Tibial nerve (tissue), 3 donors: ENCODE measurements around the gene MLLT11.

Experiments
- CTCF ChIP-seq, 5 experiments: fragments of 200-600 bp in 3 of 5; fragments of 450-650 bp in 2 of 5; sonication (generic) in 3 of 5; IDR thresholded peaks; one replicate each; pipeline ENCODE4 v1.5.1; 2016 to 2019; ENCODE audit warnings: antibody characterized with exemption in 5 of 5, mild to moderate bottlenecking in 3 of 5, moderate library complexity in 2 of 5
- POLR2A ChIP-seq, 2 donors: fragments of 450-650 bp; IDR thresholded peaks; one replicate each; pipeline ENCODE4 v1.6.1; 2017; ENCODE audit warnings: antibody characterized with exemption in 2 of 2, mild to moderate bottlenecking in 2 of 2, moderate library complexity in 2 of 2

- no peak for TF ChIP-seq CTCF (IDR thresholded peaks at IDR 0.05)
- TF ChIP-seq POLR2A (IDR thresholded peaks at IDR 0.05), result no peak
Observed at GRCh38 chr1:151051356-151052009, 8.7 kb upstream of the MLLT11 start.
